IPS-18a (cell line): Measurements from ENCODE around the gene PPP2R5C.
"Not testable (repeated sequence)": the region's sequence is repeated elsewhere in the genome, so short reads cannot be mapped to it uniquely, and the experiment has no call there.

Experiments
- H3K27ac ChIP-seq: one replicate; pipeline ENCODE4 v1.5.1; 2013; ENCODE audit warnings: low read length
- H3K27me3 ChIP-seq: one replicate; pipeline ENCODE4 v1.6.1; 2013; ENCODE audit warnings: mild to moderate bottlenecking, low read length; ENCODE audit not compliant: control insufficient read depth, insufficient read depth
- H3K36me3 ChIP-seq: one replicate; pipeline ENCODE4 v1.6.1; 2013; ENCODE audit warnings: low read depth, low read length; ENCODE audit not compliant: control insufficient read depth
- H3K4me1 ChIP-seq: one replicate; pipeline ENCODE4 v1.6.1; 2013; ENCODE audit warnings: low read depth, low read length; ENCODE audit not compliant: control insufficient read depth
- H3K4me3 ChIP-seq: one replicate; pipeline ENCODE4 v1.5.1; 2013; ENCODE audit warnings: low read length
- H3K9ac ChIP-seq: one replicate; pipeline ENCODE4 v1.6.1; 2013; ENCODE audit warnings: mild to moderate bottlenecking, low read length, moderate library complexity
- H3K9me3 ChIP-seq: one replicate; pipeline ENCODE4 v1.6.1; 2013; ENCODE audit warnings: low read depth, low read length; ENCODE audit not compliant: control insufficient read depth

PPP2R5C gene

DNA sequence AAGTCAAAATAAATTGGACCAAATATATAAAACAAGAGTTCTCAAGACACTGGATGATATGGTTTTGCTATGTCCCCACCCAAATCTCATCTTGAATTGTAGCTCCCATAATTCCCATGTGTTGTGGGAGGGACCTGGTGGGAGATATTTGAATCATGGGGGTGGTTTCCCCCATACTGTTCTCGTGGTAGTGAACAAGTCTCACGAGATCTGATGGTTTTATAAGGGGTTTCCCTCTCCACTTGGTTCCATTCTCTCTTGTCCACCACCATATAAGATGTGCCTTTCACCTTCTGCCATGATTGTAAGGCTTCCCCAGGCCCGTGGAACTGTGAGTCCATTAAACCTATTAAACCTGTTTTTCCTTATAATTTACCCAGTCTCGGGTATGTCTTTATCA is 31.4 kb upstream of the PPP2R5C start:
- peaks cover 14% of the 10 kb centered on the region for H3K4me1 ChIP-seq
- not testable (repeated sequence) for H3K9ac ChIP-seq, H3K36me3 ChIP-seq, H3K27ac ChIP-seq, H3K4me3 ChIP-seq, H3K9me3 ChIP-seq, H3K27me3 ChIP-seq

DNA sequence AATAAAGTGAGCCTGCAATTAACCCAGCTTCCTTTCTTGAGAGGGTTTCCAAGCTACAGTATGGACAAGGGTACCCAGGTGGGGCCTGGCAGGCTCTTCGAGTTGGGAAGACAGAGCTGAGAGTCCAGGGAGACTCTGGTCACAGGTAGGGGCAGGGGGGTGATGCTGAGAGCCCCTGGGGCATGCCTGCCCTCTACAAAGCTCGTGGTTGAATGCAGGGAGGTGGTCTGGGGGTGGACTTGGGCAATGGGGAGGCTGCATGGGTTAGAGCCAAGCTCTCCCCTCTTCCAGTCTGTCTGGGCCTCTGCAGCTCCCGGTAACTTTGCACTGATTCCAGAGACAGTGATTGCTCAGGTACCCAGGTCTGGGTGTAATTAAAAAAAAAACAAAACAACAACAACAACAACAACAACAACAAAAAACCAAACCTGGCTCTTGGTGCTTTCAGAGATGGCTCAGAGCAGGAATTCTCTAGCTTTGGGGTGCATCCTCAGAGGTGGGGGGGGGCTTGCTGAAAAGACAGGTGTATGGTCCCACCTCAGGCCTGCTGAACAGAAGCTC is 30.8 kb upstream of the PPP2R5C start:
- Histone ChIP-seq H3K36me3 (no peaks in the 10 kb centered on the region), H3K27me3 (no peaks in the 10 kb centered on the region), H3K4me1 (peaks cover 14% of the 10 kb centered on the region), H3K4me3 (no peak overlapping the region), H3K9me3 (no peaks in the 10 kb centered on the region), H3K27ac (no peak overlapping the region), H3K9ac (no peak overlapping the region)

GRCh38 chr14:101731187-101732080 is 30.1 kb upstream of the PPP2R5C start:
- peaks cover 14% of the 10 kb centered on the region for H3K4me1 ChIP-seq
- H3K9me3 ChIP-seq = no peaks in the 10 kb centered on the region
- no peaks in the 10 kb centered on the region for H3K36me3 ChIP-seq
- H3K4me3 ChIP-seq = no peak overlapping the region
- no peak overlapping the region for H3K27ac ChIP-seq
- no peak overlapping the region for H3K9ac ChIP-seq
- H3K27me3 ChIP-seq = no peaks in the 10 kb centered on the region

DNA sequence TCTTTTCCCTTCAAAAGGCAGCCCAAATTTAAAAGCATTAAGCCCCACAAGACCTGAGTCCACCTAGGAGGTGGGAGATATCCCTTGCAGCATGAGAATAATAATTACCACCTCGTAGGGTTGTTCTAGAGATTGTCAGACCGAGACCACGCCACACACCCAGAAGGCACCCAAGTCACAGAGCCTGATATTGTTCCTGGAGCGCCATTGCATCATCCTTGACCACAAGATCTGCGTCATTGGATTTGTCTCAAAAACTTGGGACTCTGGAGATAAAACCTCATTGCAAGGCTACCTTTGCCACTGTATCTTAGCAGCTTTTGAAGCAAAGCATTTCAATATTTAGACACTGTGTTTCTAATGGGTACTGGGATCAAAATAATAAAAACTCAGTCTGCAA is 29.4 kb upstream of the PPP2R5C start:
- H3K9ac ChIP-seq = no peak overlapping the region

DNA sequence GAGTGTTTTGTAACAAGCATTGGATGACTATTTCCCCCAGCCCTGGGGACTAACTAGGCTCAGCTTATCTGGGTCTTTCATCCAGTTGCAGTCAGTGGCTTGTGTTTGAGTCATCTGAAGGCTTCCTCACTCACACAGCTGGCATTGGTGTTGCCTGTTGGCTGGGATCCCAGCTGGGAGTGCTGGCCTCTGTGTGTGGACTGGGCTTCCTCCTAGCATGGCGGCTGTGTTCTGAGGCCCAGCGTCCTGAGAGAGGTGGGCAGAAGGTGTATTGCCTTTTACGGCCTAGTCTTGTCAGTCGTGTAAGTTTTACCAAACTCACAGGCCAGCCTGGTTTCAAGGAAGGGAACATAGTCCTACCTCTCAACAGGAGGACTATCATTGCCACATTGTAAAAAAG is 28.3 kb upstream of the PPP2R5C start:
- Histone ChIP-seq H3K36me3 (no peaks in the 10 kb centered on the region), H3K4me1 (peaks cover 14% of the 10 kb centered on the region), H3K9me3 (no peaks in the 10 kb centered on the region), H3K27ac (no peak overlapping the region), H3K27me3 (no peaks in the 10 kb centered on the region), H3K9ac (no peak overlapping the region), H3K4me3 (no peak overlapping the region)

More for the DNA sequence above, 29.4 kb upstream of the PPP2R5C start:
- Histone ChIP-seq H3K36me3 (no peaks in the 10 kb centered on the region), H3K4me3 (no peak overlapping the region), H3K4me1 (peaks cover 14% of the 10 kb centered on the region), H3K27me3 (no peaks in the 10 kb centered on the region), H3K9me3 (no peaks in the 10 kb centered on the region), H3K27ac (no peak overlapping the region)

DNA sequence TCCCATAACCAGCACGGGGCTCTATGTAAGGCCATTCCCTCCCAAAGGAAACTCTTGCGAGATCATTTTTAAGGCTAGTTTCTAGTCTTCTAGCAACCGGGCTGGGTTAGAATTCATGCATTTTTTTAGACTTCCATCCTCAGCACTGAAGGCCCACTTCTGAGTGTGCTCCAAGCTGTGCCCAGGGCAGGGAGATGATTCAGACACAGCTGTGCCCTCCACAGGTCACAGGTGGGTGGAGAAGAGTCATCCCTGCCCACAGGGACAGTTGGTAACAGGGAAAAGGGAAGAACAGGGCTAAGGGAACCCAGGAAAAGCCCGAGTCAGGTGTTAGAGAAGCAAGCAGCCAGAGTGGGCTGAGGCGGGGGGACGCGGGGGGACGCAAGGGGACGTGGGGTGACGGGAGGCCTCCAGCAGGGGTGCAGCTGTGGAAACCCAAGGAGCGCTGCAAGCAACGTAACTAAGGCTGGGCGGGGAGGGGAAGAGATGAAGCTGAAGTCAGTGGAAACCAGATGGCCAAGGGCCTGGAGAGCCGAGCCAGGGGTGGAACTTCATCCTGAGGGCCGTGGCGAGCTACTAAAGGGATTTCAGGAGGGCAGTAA is 27.2 kb upstream of the PPP2R5C start:
- Histone ChIP-seq H3K27me3 (no peaks in the 10 kb centered on the region), H3K9me3 (no peaks in the 10 kb centered on the region), H3K4me3 (no peak overlapping the region), H3K27ac (no peak overlapping the region), H3K4me1 (peaks cover 14% of the 10 kb centered on the region), H3K36me3 (no peaks in the 10 kb centered on the region), H3K9ac (no peak overlapping the region)

DNA sequence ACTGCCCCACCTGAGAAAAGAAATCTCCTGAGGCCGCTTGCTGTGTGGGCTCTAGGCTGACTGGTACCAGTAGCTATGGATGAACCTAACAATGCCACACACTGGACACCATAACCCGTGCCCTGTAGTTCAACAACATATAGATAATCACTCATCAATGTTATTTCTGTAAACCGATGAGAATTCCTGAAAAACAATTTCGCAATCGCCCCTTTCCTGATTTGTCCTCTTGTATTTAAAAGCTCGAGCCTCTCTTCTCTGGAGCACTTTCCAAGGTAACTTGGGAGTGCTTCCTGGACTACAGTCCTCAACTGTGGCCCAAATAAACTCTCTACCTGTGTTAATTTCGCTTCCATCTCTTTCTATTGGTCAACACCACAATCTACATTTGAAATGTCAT is 26.1 kb upstream of the PPP2R5C start:
- H3K9me3 ChIP-seq = peaks cover 2% of the 10 kb centered on the region
- no peak overlapping the region for H3K27ac ChIP-seq
- H3K9ac ChIP-seq = no peak overlapping the region
- peaks cover 14% of the 10 kb centered on the region for H3K4me1 ChIP-seq
- H3K27me3 ChIP-seq = no peaks in the 10 kb centered on the region
- no peaks in the 10 kb centered on the region for H3K36me3 ChIP-seq
- H3K4me3 ChIP-seq = no peak overlapping the region

DNA sequence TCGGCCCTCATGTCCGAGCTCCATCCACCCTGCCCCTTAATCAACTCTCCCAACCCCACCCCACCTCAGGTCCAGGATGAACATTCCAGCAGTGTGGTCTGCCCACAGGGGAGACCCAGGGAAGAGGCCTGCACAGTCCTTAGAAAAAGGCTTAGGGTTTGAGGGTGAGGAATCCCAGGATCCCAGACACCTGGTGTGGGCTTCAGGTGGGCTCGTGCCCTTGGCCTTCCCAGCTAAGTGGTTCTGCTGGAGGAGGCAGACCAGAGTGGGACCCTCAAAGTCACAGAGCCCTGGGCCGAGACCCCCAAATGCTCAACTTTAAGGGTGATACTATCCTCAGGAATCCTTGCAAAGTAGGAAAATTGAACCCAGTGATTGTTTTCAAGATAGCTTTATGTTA is 25.4 kb upstream of the PPP2R5C start:
- Histone ChIP-seq H3K27me3 (no peaks in the 10 kb centered on the region), H3K36me3 (no peaks in the 10 kb centered on the region), H3K4me3 (no peak overlapping the region), H3K4me1 (peaks cover 9% of the 10 kb centered on the region), H3K27ac (no peak overlapping the region), H3K9ac (no peak overlapping the region), H3K9me3 (peaks cover 5% of the 10 kb centered on the region)

- H3K4me1 ChIP-seq = peaks cover 4% of the 10 kb centered on the region
- no peak overlapping the region for H3K27ac ChIP-seq
- H3K27me3 ChIP-seq = no peaks in the 10 kb centered on the region
- H3K36me3 ChIP-seq = no peaks in the 10 kb centered on the region
- H3K4me3 ChIP-seq = no peak overlapping the region
- H3K9me3 ChIP-seq = peaks cover 5% of the 10 kb centered on the region
- no peak overlapping the region for H3K9ac ChIP-seq
These were observed 24.9 kb upstream of the PPP2R5C start for GRCh38 chr14:101736585-101736984.

DNA sequence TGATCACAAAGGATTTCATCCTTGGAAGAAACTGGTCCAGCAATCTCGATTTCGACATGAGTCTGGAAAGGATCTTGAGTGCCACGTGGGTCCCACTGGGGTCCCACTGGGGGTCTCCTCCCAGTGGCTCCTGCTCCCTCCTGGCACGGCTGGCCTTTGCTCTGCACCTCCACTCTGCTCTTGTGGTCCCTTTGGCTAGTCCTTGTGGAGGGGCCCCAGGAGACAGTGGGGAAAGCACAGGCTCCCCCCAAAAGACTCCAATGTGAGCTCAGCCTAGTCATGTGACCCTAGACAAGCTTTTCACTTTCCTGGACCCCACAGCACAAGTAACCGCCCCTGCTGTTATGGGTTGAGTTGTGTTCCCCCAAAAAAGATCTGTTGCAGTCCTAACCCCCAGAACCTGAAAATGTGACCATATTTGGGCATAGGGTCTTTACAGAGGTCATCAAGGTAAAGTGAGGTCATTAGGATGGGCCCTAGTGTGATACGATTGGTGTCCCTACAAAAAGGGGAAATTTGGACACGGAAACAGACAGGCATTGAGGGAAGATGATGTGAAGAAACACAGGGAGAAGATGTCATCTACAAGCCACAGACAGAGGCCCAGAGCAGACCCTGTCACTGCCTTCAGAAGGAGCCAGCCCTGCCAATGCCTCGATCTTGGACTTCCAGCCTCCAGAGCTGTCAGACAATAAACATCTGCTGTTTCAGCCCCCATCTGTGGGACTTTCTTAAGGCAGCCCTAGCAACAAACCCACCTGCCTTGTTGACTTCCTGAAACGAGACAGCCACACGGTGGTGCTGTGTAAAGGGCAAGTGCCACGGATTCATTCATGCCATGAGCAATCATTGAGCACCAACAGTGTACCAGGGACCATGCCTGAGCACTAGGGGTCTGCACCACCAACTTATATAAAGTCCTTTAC is 23.8 kb upstream of the PPP2R5C start:
- Histone ChIP-seq H3K4me1 (no peaks in the 10 kb centered on the region), H3K27ac (no peak overlapping the region), H3K4me3 (no peak overlapping the region), H3K9ac (no peak overlapping the region), H3K27me3 (no peaks in the 10 kb centered on the region), H3K9me3 (peaks cover 5% of the 10 kb centered on the region), H3K36me3 (no peaks in the 10 kb centered on the region)

- H3K27ac ChIP-seq = no peak overlapping the region
- H3K36me3 ChIP-seq = no peaks in the 10 kb centered on the region
- no peak overlapping the region for H3K4me3 ChIP-seq
- H3K9me3 ChIP-seq = peaks cover 5% of the 10 kb centered on the region
- no peaks in the 10 kb centered on the region for H3K4me1 ChIP-seq
- H3K27me3 ChIP-seq = no peaks in the 10 kb centered on the region
- no peak overlapping the region for H3K9ac ChIP-seq
These were observed 22.7 kb upstream of the PPP2R5C start for GRCh38 chr14:101738703-101739320.
